Measurements from ENCODE around the gene RPL37.

RPL37 gene

DNA sequence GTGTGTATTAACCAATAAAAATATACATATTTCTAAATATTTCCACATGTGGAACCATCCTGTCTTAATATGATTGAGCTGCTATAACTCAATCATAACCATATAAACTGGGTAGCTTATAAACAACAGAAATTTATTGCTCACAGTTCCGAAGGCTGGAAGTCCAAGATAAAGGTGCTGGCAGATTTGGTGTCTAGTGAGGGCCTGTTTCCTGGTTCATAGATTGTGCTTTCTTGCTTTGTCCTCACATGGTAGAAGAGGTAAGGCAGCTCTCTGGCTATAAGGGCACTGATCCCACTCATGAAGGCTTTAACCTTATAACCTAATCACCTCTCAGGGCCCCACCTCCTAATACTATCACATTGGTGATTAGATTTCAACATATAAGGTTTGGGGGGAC is 22.9 kb downstream of the RPL37 start:
- Histone ChIP-seq H3K79me2 (ENCODE audit: control insufficient read depth, insufficient read depth, low read length) (no peaks in the 10 kb centered on the region), H3K4me2 (ENCODE audit: low read length) (no peak overlapping the region), H2BK15ac (replicated peaks; ENCODE audit: low read depth) (no peak overlapping the region), H3K18ac (ENCODE audit: low read length) (no peak overlapping the region), H4K8ac (ENCODE audit: low read depth, low read length) (no peak overlapping the region), H3K79me1 (ENCODE audit: low read length) (no peaks in the 10 kb centered on the region), H3K36me3 (ENCODE audit: control insufficient read depth, insufficient read depth, low read length) (no peaks in the 10 kb centered on the region), H3K23ac (ENCODE audit: low read length) (no peak overlapping the region), H3K27me3 (ENCODE audit: insufficient read depth, low read length, poor library complexity) (no peaks in the 10 kb centered on the region), H4K5ac (ENCODE audit: low read length) (no peak overlapping the region), H3K9ac (ENCODE audit: low read length) (no peak overlapping the region), H3K27ac (ENCODE audit: low read depth, low read length) (no peak overlapping the region), H2AK5ac (ENCODE audit: low read length) (no peak overlapping the region), H3K4me3 (ENCODE audit: low read length) (no peak overlapping the region), H2BK5ac (ENCODE audit: low read length) (no peak overlapping the region), H3K56ac (ENCODE audit: low read length) (no peak overlapping the region), H3K4ac (ENCODE audit: low read depth, low read length) (no peak overlapping the region), H3K4me1 (ENCODE audit: control insufficient read depth, low read depth, low read length) (no peaks in the 10 kb centered on the region), H2BK120ac (ENCODE audit: low read depth, low read length) (no peak overlapping the region)
- WGBS (ENCODE audit: extremely low coverage, insufficient coverage, low lambda C conversion rate), result no CpG with 5 or more reads among the region's 1 CpG
- DNase-seq, result no peak

DNA sequence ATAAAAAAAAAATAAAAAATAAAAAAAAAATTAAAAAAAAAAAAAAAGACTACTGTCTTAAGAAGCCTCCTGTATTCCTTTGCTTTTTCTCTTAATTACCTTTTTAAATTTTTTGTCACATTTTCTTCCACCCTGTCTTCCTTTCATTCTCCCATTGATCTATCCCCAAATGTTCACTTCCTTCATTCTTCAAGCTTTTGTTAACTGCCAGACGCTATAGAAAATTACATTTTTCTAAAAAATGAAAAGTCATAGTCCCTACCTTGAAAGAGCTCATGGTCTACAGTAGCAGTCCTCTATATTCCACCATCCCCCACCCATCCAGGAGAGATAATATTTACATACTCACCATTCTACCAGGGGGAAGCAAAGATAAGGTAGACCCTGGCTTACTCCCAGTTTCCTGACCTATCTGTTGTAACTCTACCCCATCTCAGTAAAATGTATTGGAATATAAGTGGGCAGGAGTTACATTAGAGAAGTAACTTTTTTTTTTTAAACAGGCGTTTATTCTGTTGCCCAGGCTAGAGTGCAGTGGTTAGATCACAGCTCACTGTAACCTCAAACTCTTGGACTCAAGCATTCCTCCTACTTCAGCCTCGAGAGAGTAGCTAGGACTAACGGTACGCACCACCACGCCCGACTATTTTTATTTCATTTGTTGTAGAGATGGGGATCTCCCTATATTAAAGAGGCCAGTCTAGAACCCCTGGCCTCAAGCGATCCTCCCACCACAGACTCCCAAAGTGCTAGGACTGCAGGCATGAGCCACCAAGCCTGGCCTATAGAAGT is 33.1 kb downstream of the RPL37 start:
- H3K18ac ChIP-seq (ENCODE audit: low read length), result no peak overlapping the region
- H3K4me1 ChIP-seq (ENCODE audit: control insufficient read depth, low read depth, low read length), result peaks cover 4% of the 10 kb centered on the region
- H3K23ac ChIP-seq (ENCODE audit: low read length), result no peak overlapping the region
- no peak overlapping the region for H2BK120ac ChIP-seq (ENCODE audit: low read depth, low read length)
- H3K4ac ChIP-seq (ENCODE audit: low read depth, low read length), result no peak overlapping the region
- no peak overlapping the region for H2AK5ac ChIP-seq (ENCODE audit: low read length)
- H3K9ac ChIP-seq (ENCODE audit: low read length), result no peak overlapping the region
- H3K4me2 ChIP-seq (ENCODE audit: low read length), result no peak overlapping the region
- no peak overlapping the region for H4K5ac ChIP-seq (ENCODE audit: low read length)
- H3K36me3 ChIP-seq (ENCODE audit: control insufficient read depth, insufficient read depth, low read length), result no peaks in the 10 kb centered on the region
- peak; percentile 37 for DNase-seq
- H3K56ac ChIP-seq (ENCODE audit: low read length), result peak overlapping the region; percentile 42
- no CpG with 5 or more reads among the region's 8 CpGs for WGBS (ENCODE audit: extremely low coverage, insufficient coverage, low lambda C conversion rate)
- no peak overlapping the region for H3K27ac ChIP-seq (ENCODE audit: low read depth, low read length)
- no peaks in the 10 kb centered on the region for H3K79me1 ChIP-seq (ENCODE audit: low read length)
- no peaks in the 10 kb centered on the region for H3K27me3 ChIP-seq (ENCODE audit: insufficient read depth, low read length, poor library complexity)
- no peak overlapping the region for H4K8ac ChIP-seq (ENCODE audit: low read depth, low read length)
- no peak overlapping the region for H2BK15ac ChIP-seq (replicated peaks; ENCODE audit: low read depth)
- no peak overlapping the region for H3K4me3 ChIP-seq (ENCODE audit: low read length)
- peaks cover 5% of the 10 kb centered on the region for H3K79me2 ChIP-seq (ENCODE audit: control insufficient read depth, insufficient read depth, low read length)
- H2BK5ac ChIP-seq (ENCODE audit: low read length), result no peak overlapping the region

DNA sequence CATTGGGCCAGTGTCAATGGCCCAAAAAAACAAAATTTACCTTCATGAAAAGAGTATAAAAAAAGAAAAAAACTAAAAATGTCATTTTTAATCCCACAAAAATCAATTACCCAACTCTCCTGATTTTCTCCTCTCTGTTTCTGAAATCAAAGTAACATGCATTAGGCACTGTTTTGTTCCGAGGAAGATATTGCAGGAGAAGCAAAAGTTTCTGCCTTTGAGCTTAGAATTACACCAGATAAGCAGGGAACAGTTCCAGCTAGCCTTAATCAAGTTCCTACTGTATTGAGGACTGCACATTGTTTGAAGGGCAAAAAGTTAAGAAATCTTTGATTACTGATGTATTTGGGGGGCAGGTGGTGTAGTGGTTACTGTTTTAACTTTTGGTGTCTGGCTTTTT is 35.8 kb downstream of the RPL37 start:
- Histone ChIP-seq H2AK5ac (ENCODE audit: low read length) (no peak overlapping the region), H3K36me3 (ENCODE audit: control insufficient read depth, insufficient read depth, low read length) (no peaks in the 10 kb centered on the region), H3K79me1 (ENCODE audit: low read length) (peaks cover 2% of the 10 kb centered on the region), H3K4me1 (ENCODE audit: control insufficient read depth, low read depth, low read length) (peaks cover 4% of the 10 kb centered on the region), H3K79me2 (ENCODE audit: control insufficient read depth, insufficient read depth, low read length) (peaks cover 30% of the 10 kb centered on the region), H2BK5ac (ENCODE audit: low read length) (no peak overlapping the region), H4K8ac (ENCODE audit: low read depth, low read length) (no peak overlapping the region), H2BK15ac (replicated peaks; ENCODE audit: low read depth) (no peak overlapping the region), H3K4me3 (ENCODE audit: low read length) (no peak overlapping the region), H3K56ac (ENCODE audit: low read length) (peak overlapping the region; percentile 39), H3K23ac (ENCODE audit: low read length) (no peak overlapping the region), H3K4ac (ENCODE audit: low read depth, low read length) (no peak overlapping the region), H3K27me3 (ENCODE audit: insufficient read depth, low read length, poor library complexity) (no peaks in the 10 kb centered on the region), H3K4me2 (ENCODE audit: low read length) (no peak overlapping the region), H3K9ac (ENCODE audit: low read length) (no peak overlapping the region), H4K5ac (ENCODE audit: low read length) (no peak overlapping the region), H2BK120ac (ENCODE audit: low read depth, low read length) (no peak overlapping the region), H3K27ac (ENCODE audit: low read depth, low read length) (no peak overlapping the region), H3K18ac (ENCODE audit: low read length) (no peak overlapping the region)
- WGBS (ENCODE audit: extremely low coverage, insufficient coverage, low lambda C conversion rate), result no CpG with 5 or more reads among the region's 1 CpG
- no peak for DNase-seq

DNA sequence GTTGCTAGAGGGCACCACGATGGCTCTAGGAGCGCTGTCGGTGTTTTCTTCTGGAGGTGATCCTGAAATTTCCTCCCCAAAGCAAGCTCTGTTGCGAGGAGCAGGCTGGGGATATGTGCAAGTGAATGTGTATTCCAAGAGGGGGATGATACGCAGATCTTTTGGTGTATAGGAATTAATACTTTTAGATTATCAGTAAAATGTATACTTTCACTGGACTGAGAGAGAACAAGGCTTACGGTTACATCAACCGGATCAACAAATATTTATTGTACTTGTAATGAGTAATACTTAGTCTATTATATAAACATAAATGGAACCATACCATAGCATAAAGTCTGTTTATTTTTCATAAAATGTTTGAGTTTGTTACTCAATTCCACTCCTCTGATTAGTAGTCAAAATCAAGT is 36.2 kb downstream of the RPL37 start:
- peak overlapping the region; percentile 82 for H3K4me3 ChIP-seq (ENCODE audit: low read length)
- no CpG with 5 or more reads among the region's 7 CpGs for WGBS (ENCODE audit: extremely low coverage, insufficient coverage, low lambda C conversion rate)

DNA sequence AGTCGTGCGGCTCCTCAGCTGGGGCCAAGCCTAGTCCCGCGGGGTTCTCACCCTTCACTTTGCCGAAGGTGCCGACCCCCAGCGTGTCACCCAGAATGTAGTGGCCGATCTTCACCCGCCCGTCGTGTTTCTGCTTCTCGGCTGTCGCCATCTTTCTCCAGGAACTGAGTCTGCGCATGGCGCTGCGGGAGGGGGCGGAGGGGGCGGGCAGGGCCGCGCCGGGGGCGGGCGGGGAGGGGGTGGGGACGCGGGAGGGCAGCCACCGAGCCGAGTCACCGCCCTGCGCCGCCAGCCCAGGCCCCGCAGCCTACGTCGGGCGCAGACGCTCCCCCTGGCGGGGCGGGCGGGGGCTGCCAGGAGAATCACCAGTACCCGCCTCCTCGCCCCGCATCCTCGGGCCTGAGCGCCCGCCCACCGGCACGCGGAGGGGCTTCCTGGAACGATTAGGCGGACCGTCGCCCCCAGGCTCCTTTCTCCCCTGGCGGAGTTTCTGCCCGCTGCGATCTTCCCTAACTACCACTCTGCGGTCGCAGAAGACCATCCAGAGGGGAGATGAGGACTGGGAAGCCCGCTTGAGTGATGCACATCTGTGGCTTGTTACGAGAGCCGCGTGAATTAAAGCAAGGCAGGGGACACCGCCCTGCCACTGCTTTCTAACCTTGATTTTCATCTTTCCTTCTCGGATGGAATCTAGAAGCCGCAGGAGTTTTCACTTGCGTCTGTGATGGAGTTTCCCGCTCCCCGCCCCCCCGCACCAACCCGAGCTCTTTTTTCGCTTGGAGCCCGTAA is 36.8 kb downstream of the RPL37 start, which contains the start of gene PRKAA1:
TSS of gene PRKAA1 (minus strand) at position 363 of the 789 bp plus-strand sequence. CDS start at position 178, 185 bp downstream.
- Histone ChIP-seq H4K8ac (ENCODE audit: low read depth, low read length) (no peak within 1 kb of the TSS), H4K5ac (ENCODE audit: low read length) (peak within 1 kb of the TSS; percentile 66), H3K4me1 (ENCODE audit: control insufficient read depth, low read depth, low read length) (peaks cover 4% of the 10 kb centered on the region), H3K9ac (ENCODE audit: low read length) (peak within 1 kb of the TSS; percentile 92), H2BK120ac (ENCODE audit: low read depth, low read length) (peak within 1 kb of the TSS; percentile 64), H3K4ac (ENCODE audit: low read depth, low read length) (peak within 1 kb of the TSS; percentile 91), H3K23ac (ENCODE audit: low read length) (peak within 1 kb of the TSS; percentile 99), H3K18ac (ENCODE audit: low read length) (peak within 1 kb of the TSS; percentile 98), H3K36me3 (ENCODE audit: control insufficient read depth, insufficient read depth, low read length) (no peaks in the 10 kb centered on the region), H3K79me1 (ENCODE audit: low read length) (peaks cover 2% of the 10 kb centered on the region), H3K27ac (ENCODE audit: low read depth, low read length) (peak within 1 kb of the TSS; percentile 99), H3K4me2 (ENCODE audit: low read length) (peak within 1 kb of the TSS; percentile 88), H2AK5ac (ENCODE audit: low read length) (no peak within 1 kb of the TSS), H3K56ac (ENCODE audit: low read length) (peak within 1 kb of the TSS; percentile 98), H3K27me3 (ENCODE audit: insufficient read depth, low read length, poor library complexity) (no peaks in the 10 kb centered on the region), H2BK5ac (ENCODE audit: low read length) (peak within 1 kb of the TSS; percentile 94), H2BK15ac (replicated peaks; ENCODE audit: low read depth) (no peak within 1 kb of the TSS), H3K79me2 (ENCODE audit: control insufficient read depth, insufficient read depth, low read length) (peaks cover 39% of the 10 kb centered on the region), H3K4me3 (ENCODE audit: low read length) (peak within 1 kb of the TSS; percentile 83)
- peak; percentile 93 for DNase-seq
- WGBS (ENCODE audit: extremely low coverage, insufficient coverage, low lambda C conversion rate), result no CpG with 5 or more reads among the region's 70 CpGs

More for the DNA sequence above, 36.2 kb downstream of the RPL37 start:
- Histone ChIP-seq H2BK15ac (replicated peaks; ENCODE audit: low read depth) (no peak overlapping the region), H3K27me3 (ENCODE audit: insufficient read depth, low read length, poor library complexity) (no peaks in the 10 kb centered on the region), H2AK5ac (ENCODE audit: low read length) (no peak overlapping the region), H3K79me1 (ENCODE audit: low read length) (peaks cover 2% of the 10 kb centered on the region), H3K18ac (ENCODE audit: low read length) (peak overlapping the region; percentile 68), H4K5ac (ENCODE audit: low read length) (no peak overlapping the region), H3K23ac (ENCODE audit: low read length) (no peak overlapping the region), H4K8ac (ENCODE audit: low read depth, low read length) (no peak overlapping the region), H3K4ac (ENCODE audit: low read depth, low read length) (peak overlapping the region; percentile 22), H3K56ac (ENCODE audit: low read length) (peak overlapping the region; percentile 97), H2BK120ac (ENCODE audit: low read depth, low read length) (no peak overlapping the region), H3K4me2 (ENCODE audit: low read length) (peak overlapping the region; percentile 19), H2BK5ac (ENCODE audit: low read length) (no peak overlapping the region), H3K36me3 (ENCODE audit: control insufficient read depth, insufficient read depth, low read length) (no peaks in the 10 kb centered on the region), H3K9ac (ENCODE audit: low read length) (peak overlapping the region; percentile 92), H3K79me2 (ENCODE audit: control insufficient read depth, insufficient read depth, low read length) (peaks cover 34% of the 10 kb centered on the region), H3K4me1 (ENCODE audit: control insufficient read depth, low read depth, low read length) (peaks cover 4% of the 10 kb centered on the region), H3K27ac (ENCODE audit: low read depth, low read length) (peak overlapping the region; percentile 82)
- DNase-seq, result no peak

All from mesendoderm (in vitro differentiated cells).